ENCODE data around the gene RIGI.
A peak's percentile ranks its signal among the peaks of the same experiment; 100 is the strongest.

RIGI gene

DNA sequence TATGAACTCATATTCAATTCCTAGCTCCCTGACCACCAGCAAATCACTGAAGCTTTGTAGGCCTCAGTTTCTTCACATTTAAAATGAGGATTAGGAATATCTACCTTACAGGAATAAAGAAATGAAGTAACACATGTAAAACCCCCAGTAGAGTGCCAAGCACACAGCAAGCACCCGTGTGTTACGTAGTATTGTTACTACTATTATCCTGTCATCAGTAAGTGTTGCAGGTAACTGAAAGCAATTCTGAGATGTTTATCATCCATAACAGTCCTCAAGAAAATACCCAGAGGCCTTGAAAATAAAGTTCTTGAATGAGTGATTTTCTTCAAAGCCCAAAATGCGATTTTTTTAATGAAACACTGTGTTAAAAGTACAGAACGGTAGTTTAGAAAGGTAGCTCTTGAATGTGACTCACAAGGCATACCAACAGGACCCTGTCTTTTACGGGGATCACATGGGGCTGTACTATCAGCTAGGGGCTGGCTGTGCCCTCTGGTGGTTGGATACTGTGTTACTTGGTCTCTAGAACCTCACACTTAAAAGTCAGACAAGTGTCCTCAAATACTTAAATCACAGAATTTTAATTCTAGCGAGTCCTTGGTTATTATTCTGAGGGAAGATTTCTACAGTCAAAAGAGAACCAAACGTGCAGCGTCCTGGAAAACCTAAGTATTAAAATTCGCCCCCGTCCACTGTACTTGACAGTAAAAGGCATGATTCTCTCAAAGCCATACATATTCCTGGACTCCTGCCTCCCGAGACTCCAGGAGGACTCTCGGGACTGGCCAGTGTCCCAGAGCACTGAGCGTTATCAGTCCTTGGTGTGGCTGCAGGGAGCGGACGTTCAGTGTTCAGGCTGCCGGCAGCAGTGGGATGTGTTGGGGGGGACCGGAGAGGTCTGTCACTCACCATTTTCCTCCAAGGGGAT, 46.2 kb upstream of the RIGI start:
- TF ChIP-seq, protein P1, sequence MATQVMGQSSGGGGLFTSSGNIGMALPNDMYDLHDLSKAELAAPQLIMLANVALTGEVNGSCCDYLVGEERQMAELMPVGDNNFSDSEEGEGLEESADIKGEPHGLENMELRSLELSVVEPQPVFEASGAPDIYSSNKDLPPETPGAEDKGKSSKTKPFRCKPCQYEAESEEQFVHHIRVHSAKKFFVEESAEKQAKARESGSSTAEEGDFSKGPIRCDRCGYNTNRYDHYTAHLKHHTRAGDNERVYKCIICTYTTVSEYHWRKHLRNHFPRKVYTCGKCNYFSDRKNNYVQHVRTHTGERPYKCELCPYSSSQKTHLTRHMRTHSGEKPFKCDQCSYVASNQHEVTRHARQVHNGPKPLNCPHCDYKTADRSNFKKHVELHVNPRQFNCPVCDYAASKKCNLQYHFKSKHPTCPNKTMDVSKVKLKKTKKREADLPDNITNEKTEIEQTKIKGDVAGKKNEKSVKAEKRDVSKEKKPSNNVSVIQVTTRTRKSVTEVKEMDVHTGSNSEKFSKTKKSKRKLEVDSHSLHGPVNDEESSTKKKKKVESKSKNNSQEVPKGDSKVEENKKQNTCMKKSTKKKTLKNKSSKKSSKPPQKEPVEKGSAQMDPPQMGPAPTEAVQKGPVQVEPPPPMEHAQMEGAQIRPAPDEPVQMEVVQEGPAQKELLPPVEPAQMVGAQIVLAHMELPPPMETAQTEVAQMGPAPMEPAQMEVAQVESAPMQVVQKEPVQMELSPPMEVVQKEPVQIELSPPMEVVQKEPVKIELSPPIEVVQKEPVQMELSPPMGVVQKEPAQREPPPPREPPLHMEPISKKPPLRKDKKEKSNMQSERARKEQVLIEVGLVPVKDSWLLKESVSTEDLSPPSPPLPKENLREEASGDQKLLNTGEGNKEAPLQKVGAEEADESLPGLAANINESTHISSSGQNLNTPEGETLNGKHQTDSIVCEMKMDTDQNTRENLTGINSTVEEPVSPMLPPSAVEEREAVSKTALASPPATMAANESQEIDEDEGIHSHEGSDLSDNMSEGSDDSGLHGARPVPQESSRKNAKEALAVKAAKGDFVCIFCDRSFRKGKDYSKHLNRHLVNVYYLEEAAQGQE (IDR thresholded peaks at IDR 0.05; ENCODE audit: insufficient read depth in 1 of 2, low read depth in 2 of 2, low read length in 2 of 2): no peak
- TF ChIP-seq SIN3A (IDR thresholded peaks at IDR 0.05; ENCODE audit: borderline replicate concordance, insufficient read depth, low read length): 0 out of 2 replicates have a peak, but pooled peaks have one; percentile 48

- TF ChIP-seq SIN3A (IDR thresholded peaks at IDR 0.05; ENCODE audit: borderline replicate concordance, insufficient read depth, low read length): no peak
- TF ChIP-seq POLR2AphosphoS5 (IDR thresholded peaks at IDR 0.05; ENCODE audit: low read depth, low read length): no peak
- TF ChIP-seq TAF1 (IDR thresholded peaks at IDR 0.05; ENCODE audit: borderline replicate concordance, insufficient read depth, low read length): no peak
- no peak for TF ChIP-seq FOXP2 (optimal IDR thresholded peaks at IDR 0.05; ENCODE audit: borderline replicate concordance, extremely low read depth, extremely low read length, insufficient read depth)
Observed at GRCh38 chr9:32570262-32570661, 44.3 kb upstream of the RIGI start.

DNA sequence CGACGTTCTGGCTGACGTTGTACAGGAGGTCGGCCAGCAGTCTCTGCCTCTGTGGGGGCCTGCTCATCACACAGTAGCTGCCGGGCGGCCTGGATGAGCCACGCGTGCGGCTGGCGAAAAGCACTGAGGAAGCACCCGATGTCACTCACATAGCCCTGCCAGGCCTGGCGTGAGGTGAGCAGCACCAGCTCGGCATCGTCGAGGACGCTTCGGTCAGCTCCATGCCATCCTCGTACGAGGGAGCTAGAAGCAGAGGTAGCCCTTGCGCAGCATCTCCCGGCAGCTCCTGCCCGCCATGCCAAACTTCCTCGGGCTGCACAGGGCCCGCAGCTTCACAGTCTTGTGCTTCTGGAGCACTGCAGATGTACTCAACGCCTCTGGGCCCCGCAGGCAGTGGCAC, 40.8 kb upstream of the RIGI start:
- TF ChIP-seq SIN3A (IDR thresholded peaks at IDR 0.05; ENCODE audit: borderline replicate concordance, insufficient read depth, low read length) (no peak), POLR2AphosphoS5 (IDR thresholded peaks at IDR 0.05; ENCODE audit: low read depth, low read length) (no peak), TAF1 (IDR thresholded peaks at IDR 0.05; ENCODE audit: borderline replicate concordance, insufficient read depth, low read length) (no peak), FOXP2 (optimal IDR thresholded peaks at IDR 0.05; ENCODE audit: borderline replicate concordance, extremely low read depth, extremely low read length, insufficient read depth) (no peak)
- TF ChIP-seq, protein P1 (IDR thresholded peaks at IDR 0.05; ENCODE audit: insufficient read depth in 1 of 2, low read depth in 2 of 2, low read length in 2 of 2): no peak

DNA sequence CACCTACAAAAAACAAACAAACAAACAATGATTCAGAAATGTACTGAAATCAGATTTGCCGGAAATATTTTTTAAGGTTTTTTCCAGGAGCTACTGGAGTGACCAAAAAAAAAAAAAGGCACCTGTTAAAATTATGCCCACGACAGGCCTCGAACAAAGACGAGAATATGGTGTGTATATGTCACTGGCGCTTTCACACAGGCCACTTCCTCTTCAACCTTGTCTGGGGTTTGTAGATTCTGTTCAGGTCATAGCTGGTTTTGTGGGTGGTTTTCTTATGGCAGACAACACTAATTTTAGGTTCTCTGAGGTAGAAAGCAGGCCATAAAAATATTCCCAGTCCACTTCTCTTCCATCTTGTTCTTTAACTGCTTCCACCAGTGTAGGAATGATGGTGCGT, 40.0 kb upstream of the RIGI start:
- TF ChIP-seq SIN3A (IDR thresholded peaks at IDR 0.05; ENCODE audit: borderline replicate concordance, insufficient read depth, low read length): no peak
- TF ChIP-seq FOXP2 (optimal IDR thresholded peaks at IDR 0.05; ENCODE audit: borderline replicate concordance, extremely low read depth, extremely low read length, insufficient read depth): no peak
- no peak for TF ChIP-seq TAF1 (IDR thresholded peaks at IDR 0.05; ENCODE audit: borderline replicate concordance, insufficient read depth, low read length)
- no peak for TF ChIP-seq POLR2AphosphoS5 (IDR thresholded peaks at IDR 0.05; ENCODE audit: low read depth, low read length)
- TF ChIP-seq, protein P1 (IDR thresholded peaks at IDR 0.05; ENCODE audit: insufficient read depth in 1 of 2, low read depth in 2 of 2, low read length in 2 of 2): no peak

GRCh38 chr9:32558408-32558934, 32.5 kb upstream of the RIGI start:
- TF ChIP-seq SIN3A (IDR thresholded peaks at IDR 0.05; ENCODE audit: borderline replicate concordance, insufficient read depth, low read length): no peak
- TF ChIP-seq POLR2AphosphoS5 (IDR thresholded peaks at IDR 0.05; ENCODE audit: low read depth, low read length): no peak
- no peak for TF ChIP-seq FOXP2 (optimal IDR thresholded peaks at IDR 0.05; ENCODE audit: borderline replicate concordance, extremely low read depth, extremely low read length, insufficient read depth)
- no peak for TF ChIP-seq TAF1 (IDR thresholded peaks at IDR 0.05; ENCODE audit: borderline replicate concordance, insufficient read depth, low read length)
- TF ChIP-seq, protein P1 (IDR thresholded peaks at IDR 0.05; ENCODE audit: insufficient read depth in 1 of 2, low read depth in 2 of 2, low read length in 2 of 2): no peak

Measured in PFSK-1 (cell line).